Measurements from ENCODE around the gene SHTN1. TPM values are rescaled to one million over a fixed set of nuclear protein-coding genes. Genes with fewer than 3 reads are reported as not detected.
A peak's percentile ranks its signal among the peaks of the same experiment; 100 is the strongest.

SHTN1 gene, protein sequence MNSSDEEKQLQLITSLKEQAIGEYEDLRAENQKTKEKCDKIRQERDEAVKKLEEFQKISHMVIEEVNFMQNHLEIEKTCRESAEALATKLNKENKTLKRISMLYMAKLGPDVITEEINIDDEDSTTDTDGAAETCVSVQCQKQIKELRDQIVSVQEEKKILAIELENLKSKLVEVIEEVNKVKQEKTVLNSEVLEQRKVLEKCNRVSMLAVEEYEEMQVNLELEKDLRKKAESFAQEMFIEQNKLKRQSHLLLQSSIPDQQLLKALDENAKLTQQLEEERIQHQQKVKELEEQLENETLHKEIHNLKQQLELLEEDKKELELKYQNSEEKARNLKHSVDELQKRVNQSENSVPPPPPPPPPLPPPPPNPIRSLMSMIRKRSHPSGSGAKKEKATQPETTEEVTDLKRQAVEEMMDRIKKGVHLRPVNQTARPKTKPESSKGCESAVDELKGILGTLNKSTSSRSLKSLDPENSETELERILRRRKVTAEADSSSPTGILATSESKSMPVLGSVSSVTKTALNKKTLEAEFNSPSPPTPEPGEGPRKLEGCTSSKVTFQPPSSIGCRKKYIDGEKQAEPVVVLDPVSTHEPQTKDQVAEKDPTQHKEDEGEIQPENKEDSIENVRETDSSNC
- total RNA-seq, result 12.0 TPM in 2 replicates

DNA sequence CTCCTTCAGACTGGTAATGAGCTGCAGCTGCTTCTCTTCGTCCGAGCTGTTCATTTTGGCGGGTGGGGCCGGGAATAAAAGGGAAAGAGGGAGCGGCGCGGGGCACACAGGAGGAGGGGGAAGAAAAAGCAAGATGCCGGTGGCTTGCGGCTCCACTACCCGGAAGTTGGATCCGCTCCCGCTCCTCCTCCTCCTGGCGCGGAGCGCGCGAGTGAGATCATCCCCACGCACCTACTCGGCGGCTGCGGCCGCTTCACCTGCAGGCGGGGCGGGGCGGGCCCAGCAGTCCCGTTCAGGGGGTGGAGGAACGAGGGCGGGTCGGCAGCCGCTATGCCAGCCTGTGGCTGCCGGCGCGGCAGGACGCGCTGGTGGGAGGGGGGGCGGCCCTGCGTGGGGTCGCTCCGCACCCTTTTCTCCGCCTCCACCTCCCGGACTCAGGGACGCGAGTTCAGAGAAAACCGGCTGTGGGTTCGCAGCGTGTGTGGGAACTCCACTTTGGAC, at the start of gene SHTN1:
Gene SHTN1 (minus strand): TSS at position 162 of the 501 bp plus-strand sequence. CDS start 108 bp downstream, at position 54.
- no peaks in the 10 kb centered on the region for H3K36me3 ChIP-seq (ENCODE audit: control insufficient read depth, insufficient read depth, low read length)
- peak; percentile 21 for DNase-seq (ENCODE audit: low read depth)
- TF ChIP-seq, protein P1, sequence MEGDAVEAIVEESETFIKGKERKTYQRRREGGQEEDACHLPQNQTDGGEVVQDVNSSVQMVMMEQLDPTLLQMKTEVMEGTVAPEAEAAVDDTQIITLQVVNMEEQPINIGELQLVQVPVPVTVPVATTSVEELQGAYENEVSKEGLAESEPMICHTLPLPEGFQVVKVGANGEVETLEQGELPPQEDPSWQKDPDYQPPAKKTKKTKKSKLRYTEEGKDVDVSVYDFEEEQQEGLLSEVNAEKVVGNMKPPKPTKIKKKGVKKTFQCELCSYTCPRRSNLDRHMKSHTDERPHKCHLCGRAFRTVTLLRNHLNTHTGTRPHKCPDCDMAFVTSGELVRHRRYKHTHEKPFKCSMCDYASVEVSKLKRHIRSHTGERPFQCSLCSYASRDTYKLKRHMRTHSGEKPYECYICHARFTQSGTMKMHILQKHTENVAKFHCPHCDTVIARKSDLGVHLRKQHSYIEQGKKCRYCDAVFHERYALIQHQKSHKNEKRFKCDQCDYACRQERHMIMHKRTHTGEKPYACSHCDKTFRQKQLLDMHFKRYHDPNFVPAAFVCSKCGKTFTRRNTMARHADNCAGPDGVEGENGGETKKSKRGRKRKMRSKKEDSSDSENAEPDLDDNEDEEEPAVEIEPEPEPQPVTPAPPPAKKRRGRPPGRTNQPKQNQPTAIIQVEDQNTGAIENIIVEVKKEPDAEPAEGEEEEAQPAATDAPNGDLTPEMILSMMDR (IDR thresholded peaks at IDR 0.05; ENCODE audit: insufficient read depth, low read length, poor library complexity, severe bottlenecking), result no peak
- H3K27me3 ChIP-seq (ENCODE audit: control insufficient read depth, insufficient read depth, low read length), result no peaks in the 10 kb centered on the region
- H3K4me3 ChIP-seq (ENCODE audit: low read depth, low read length), result peak within 1 kb of the TSS; percentile 83

DNA sequence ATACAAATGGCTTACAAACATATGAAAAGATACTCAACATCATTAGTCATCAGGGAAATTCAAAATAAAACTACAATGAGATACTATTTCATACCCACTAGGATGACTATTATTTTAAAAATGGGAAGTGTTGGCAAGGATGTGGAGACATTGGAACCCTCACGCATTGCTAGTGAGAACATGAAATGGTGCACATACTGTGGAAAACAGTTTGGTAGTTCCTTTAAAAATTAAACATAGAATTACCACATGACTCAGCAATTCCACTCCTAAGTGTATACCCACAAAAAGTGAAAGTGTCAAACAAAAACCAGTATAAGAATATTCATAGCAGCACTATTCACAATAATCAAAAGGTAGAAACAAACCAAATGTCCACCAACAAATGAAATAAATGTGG, 48.5 kb upstream of the SHTN1 start:
- DNase-seq (ENCODE audit: low read depth), result no peak
- TF ChIP-seq, protein P1 (IDR thresholded peaks at IDR 0.05; ENCODE audit: insufficient read depth, low read length, poor library complexity, severe bottlenecking), result no peak

DNA sequence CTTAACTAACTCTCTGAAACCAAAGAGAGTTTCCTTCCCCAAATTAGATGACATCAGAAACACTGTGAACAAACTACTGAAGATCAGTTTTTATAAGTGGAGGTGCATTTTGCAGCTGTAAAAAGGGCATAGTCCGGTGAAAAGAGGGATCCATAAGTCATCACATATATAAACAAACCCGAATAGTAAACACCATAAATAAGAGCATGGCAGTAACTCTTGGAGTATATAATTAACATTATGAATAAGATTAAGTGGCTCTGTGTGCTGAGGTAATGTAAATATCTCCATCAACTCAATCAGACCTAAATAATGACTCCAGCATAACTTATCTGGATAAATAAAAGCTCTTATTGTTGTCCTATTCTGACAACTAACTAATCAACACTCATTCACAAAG, 43.0 kb upstream of the SHTN1 start:
- Histone ChIP-seq H3K36me3 (ENCODE audit: control insufficient read depth, insufficient read depth, low read length) (no peaks in the 10 kb centered on the region), H3K27me3 (ENCODE audit: control insufficient read depth, insufficient read depth, low read length) (no peaks in the 10 kb centered on the region), H3K4me3 (ENCODE audit: low read depth, low read length) (no peak overlapping the region)
- DNase-seq (ENCODE audit: low read depth), result no peak
- TF ChIP-seq, protein P1 (IDR thresholded peaks at IDR 0.05; ENCODE audit: insufficient read depth, low read length, poor library complexity, severe bottlenecking), result no peak

More for the DNA sequence above, 48.5 kb upstream of the SHTN1 start:
- Histone ChIP-seq H3K36me3 (ENCODE audit: control insufficient read depth, insufficient read depth, low read length) (no peaks in the 10 kb centered on the region), H3K4me3 (ENCODE audit: low read depth, low read length) (no peak overlapping the region), H3K27me3 (ENCODE audit: control insufficient read depth, insufficient read depth, low read length) (no peaks in the 10 kb centered on the region)

DNA sequence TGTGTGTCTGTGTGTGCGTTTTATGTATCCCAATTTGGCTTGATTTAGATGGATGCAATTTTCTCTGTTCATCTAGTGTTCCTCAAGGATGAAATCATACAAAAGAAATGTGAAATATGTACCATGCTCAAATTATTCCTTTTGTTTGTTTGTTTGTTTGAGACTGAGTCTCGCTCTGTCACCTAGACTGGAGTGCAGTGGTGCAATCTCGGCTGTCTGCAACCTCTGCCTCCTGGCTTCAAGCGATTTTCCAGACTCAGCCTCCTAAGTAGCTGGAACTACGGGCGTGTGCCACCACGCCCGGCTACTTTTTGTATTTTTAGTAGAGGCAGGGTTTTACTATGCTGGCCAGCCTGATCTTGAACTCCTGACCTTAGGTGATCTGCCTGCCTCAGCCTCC, 11.3 kb upstream of the SHTN1 start:
- Histone ChIP-seq H3K36me3 (ENCODE audit: control insufficient read depth, insufficient read depth, low read length) (no peaks in the 10 kb centered on the region), H3K27me3 (ENCODE audit: control insufficient read depth, insufficient read depth, low read length) (no peaks in the 10 kb centered on the region), H3K4me3 (ENCODE audit: low read depth, low read length) (no peak overlapping the region)
- no peak for DNase-seq (ENCODE audit: low read depth)
- TF ChIP-seq, protein P1 (IDR thresholded peaks at IDR 0.05; ENCODE audit: insufficient read depth, low read length, poor library complexity, severe bottlenecking), result no peak

DNA sequence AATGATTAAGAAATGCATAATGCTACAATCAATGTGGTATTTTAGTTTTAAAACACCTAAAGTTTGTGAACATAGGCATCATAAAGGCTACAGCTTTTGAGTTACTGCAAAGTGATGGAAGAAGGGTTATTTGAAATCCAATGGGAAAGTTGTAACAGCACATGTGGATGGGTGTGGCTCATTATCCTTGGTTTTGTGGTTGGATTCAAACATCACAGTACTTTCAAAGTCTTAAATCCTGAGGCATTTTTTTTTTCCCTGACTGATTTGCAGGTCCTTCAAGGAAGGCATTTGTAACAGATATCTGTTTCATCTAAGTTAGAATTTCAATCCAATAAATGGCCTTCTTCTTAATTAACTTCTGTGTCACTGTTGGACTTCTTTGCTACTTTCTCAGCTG, 9.8 kb upstream of the SHTN1 start:
- no peak overlapping the region for H3K4me3 ChIP-seq (ENCODE audit: low read depth, low read length)
- no peak for DNase-seq (ENCODE audit: low read depth)
- TF ChIP-seq, protein P1 (IDR thresholded peaks at IDR 0.05; ENCODE audit: insufficient read depth, low read length, poor library complexity, severe bottlenecking), result no peak

More for the DNA sequence above, 9.8 kb upstream of the SHTN1 start:
- no peaks in the 10 kb centered on the region for H3K27me3 ChIP-seq (ENCODE audit: control insufficient read depth, insufficient read depth, low read length)
- no peaks in the 10 kb centered on the region for H3K36me3 ChIP-seq (ENCODE audit: control insufficient read depth, insufficient read depth, low read length)

All from kidney epithelial cell (primary cell).